GM19023 (cell line): ENCODE results near the gene STARD5.

Experiments used
- ATAC-seq: cut with Tn5 transposase; IDR thresholded peaks from one replicate; pipeline ENCODE4 v1.9.1; 2021; ENCODE audit warnings: mild to moderate bottlenecking, moderate library complexity; ENCODE audit not compliant: unreplicated experiment

STARD5 gene

DNA sequence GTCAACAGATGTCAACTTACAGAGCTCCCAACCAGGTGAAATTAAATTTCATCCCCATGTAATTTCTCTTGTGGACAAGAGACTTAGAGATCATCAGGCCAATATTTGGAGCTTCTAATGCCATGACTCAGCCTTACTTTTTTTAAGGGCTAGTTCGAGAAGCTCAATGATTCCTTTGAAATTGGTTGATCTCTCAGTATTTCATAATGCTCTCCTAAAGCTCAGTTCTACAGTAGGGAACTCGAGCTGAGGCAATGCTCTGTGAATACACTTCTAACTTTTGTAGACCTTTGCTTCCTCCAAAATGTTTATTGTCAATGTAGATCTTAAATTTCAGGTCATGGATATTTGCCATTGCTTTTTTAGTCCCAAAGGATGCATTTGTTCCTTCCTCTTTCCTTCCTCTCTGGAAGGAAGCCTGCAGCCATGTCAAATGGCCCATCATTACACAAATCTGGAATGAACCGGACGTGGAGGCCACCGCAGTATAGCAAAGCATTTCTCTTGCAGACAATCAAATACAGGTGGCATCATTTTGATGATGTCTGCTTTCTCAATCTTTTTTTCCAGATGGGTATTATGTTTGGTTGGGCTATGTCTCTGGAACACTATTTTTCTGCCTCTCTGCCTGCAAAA lies 28.3 kb downstream of the STARD5 start:
- ATAC-seq: no peak

GRCh38 chr15:81294516-81294880 lies 29.4 kb downstream of the STARD5 start:
- no peak for ATAC-seq

DNA sequence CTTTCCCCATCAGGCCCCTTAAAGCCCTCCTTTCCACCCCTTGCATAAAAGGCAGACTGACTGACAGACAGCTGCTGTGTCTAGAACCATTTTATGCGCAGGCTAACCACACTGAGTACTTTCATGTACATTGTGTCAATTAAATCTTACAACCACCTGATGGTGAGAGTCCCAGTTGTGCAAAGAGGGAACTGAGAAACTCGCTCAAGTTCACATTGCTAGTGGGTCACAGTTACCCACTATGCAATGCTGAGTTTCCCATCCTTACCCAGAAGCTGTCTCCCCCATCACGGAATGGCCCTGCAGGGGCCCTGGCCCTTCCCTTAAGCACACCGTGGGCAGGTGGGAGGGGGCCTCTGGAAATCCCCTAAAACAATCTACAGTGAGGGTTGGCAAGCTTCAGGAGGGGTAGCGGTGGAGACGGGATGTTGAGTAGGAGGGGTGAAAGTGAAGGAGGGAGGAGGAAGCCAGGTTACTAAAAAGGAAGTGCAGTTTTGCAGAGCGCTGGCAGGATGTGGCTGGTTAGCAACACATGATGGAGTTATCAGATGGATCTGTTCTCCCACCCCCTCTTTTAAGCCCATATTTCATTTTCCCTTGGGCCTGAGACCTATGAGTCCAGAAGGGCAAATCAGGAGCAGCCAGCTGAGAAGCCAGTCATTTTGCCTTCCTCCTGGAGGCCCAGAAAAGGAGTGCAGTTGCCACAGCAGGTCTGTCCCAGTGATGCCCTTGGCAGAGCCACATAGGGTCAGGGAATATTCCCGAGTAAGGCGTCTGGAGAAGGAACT lies 30.0 kb downstream of the STARD5 start:
- ATAC-seq: peak; percentile 56

GRCh38 chr15:81292523-81293001 lies 31.4 kb downstream of the STARD5 start:
- peak; percentile 31 for ATAC-seq

DNA sequence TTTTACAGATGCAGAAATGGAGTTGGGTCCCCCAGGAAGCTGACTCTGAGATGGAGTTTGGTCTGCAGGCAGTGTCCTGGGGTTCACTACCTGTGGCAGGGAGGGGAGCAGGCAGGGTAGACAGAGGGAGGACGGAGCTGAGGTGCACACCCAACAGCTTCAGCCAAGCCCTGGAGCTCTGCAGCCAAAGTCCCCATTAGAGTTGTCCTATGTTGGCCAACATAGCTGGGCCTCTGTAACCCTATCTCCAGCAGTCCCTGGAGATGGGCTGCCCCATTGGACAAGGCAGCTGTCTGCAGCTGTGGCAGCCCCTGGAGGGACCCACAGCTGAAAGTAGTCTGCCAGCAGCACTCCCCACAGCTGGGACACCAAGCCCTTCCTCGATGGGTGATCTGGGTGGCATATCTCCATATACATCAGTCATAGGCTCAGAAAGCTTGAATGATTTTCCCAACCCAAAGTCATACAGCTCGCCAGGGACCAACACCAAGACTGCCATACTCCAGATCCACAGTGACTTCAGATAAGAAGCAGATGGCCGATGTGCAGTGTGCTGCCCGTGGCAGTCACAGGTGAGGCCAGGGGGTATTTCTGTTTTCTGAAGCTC lies 31.9 kb downstream of the STARD5 start:
- no peak for ATAC-seq

- no peak for ATAC-seq
Observed at GRCh38 chr15:81289910-81290309, 34.0 kb downstream of the STARD5 start.

DNA sequence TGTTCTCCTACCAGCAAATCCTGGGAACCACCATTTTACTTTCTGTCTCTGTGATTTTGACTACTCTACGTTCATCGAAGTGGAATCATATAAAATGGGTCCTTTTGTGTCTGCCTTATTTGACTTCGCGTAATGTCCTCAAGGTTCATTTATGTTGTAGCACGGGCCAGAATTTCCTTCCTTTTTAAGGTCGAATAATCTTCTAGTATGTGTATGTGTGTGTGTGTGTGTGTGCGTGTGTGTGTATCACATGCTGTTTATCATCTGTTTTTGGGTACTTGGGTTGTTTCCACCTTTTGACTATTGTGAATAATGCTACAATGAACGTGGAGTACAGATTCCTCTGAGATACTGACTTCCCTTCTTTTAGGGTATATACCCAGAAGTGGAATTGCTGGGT lies 35.3 kb downstream of the STARD5 start:
- ATAC-seq: no peak

DNA sequence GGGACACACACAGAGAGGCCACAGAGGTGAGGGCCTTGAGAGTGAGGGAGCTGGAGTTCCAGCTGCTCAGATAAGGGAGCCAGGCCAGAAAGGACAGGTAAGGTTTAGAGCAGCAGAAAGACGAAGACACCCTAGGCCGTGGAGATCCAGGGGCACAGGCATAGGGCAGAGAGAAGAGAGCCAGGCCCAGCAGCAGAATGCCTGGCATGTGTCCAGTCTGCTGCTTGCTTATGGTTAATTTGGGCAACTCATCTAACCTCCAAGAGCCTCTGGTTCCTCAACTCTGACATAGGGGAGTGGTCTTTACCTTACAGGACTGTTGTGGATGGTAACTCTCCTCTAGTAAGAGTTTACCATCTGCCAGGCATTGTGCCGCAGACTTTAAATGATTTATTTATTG lies 35.9 kb downstream of the STARD5 start:
- no peak for ATAC-seq

DNA sequence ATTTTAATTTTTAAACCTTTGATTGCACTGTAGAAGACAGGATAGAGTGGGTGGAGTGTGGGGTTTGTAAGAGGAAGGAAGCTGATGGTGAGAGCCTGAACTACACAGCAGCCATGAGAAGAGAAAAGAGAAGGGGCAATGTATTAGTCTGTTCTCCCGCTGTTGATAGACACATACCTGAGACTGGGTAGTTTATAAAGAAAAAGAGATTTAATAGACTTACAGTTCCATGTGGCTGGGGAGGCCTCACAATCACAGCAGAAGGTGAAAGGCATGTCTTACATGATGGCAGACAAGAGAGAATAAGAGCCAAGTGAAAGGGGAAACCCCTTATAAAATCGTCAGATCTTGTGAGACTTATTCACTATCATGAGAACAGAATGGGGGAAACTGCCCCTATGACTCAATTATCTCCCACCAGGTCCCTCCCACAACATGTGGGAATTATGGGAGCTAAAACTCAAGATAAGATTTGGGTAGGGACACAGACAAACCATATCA lies 37.3 kb downstream of the STARD5 start:
- ATAC-seq: no peak

DNA sequence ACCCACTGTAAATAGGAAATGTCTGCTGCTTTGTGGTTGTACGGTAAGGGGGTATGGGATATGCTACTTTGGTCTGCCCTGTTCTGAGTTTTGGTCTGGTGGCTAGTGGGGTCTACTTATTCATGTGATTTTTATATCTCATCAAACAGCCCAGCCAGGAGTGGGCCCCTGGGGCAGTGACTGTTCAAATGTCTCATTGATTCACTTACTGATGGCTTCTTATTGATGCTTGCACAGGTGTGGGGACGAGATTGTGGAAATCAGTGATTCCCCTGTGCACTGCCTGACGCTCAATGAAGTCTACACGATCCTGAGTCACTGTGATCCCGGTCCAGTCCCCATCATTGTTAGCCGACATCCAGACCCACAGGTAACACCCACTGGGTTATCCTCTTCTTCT lies 38.5 kb downstream of the STARD5 start:
- no peak for ATAC-seq

DNA sequence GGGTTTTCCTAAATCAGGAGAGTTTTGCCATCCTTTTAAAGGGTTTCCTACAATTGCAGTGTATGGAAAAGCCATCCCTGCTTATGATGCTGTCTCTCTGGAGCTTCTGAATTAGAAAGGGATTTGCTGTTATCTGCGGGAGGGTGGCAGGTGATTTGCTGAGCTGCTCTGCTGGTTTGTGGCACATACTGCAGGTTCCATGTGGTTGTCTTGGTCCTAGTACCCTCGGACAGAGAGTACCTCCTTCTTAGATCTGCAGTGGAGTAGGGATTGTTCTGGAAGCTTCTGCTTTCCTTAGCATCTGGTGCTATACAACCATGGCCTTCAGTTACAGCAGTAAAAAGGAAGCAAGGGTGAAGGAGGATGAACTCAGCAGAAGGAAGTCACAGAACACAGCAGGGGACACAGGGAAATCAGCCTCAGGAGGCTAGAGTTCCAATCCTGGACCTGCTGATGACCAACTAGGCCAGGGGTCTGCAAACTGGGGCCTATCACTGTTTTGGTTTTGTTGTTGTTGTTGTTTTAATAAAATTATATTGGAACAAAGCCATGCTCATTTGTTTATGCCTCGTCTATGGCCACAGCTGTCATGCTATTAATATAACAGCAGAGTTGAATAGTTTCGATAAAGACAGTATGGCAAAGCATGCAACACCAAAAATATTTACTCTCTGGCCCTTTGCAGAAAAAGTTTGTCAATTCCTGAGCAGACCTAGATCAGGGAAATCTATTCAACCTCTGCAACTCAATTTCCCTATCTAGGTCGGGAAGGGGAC lies 39.5 kb downstream of the STARD5 start:
- ATAC-seq: no peak

- ATAC-seq: no peak
Observed at GRCh38 chr15:81282911-81283310, 41.0 kb downstream of the STARD5 start.

DNA sequence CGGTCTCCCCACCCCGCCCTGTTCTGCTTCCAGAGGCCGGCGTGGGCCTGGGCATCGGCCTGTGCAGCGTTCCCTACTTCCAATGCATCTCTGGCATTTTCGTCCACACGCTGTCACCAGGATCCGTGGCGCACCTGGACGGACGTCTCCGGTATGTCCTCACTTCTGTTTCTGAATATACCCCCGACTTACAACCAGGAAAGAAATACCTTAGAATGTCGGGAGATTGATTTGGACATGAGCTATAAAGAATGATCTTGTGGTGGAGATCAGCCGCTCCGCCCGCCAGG lies 41.4 kb downstream of the STARD5 start:
- no peak for ATAC-seq

DNA sequence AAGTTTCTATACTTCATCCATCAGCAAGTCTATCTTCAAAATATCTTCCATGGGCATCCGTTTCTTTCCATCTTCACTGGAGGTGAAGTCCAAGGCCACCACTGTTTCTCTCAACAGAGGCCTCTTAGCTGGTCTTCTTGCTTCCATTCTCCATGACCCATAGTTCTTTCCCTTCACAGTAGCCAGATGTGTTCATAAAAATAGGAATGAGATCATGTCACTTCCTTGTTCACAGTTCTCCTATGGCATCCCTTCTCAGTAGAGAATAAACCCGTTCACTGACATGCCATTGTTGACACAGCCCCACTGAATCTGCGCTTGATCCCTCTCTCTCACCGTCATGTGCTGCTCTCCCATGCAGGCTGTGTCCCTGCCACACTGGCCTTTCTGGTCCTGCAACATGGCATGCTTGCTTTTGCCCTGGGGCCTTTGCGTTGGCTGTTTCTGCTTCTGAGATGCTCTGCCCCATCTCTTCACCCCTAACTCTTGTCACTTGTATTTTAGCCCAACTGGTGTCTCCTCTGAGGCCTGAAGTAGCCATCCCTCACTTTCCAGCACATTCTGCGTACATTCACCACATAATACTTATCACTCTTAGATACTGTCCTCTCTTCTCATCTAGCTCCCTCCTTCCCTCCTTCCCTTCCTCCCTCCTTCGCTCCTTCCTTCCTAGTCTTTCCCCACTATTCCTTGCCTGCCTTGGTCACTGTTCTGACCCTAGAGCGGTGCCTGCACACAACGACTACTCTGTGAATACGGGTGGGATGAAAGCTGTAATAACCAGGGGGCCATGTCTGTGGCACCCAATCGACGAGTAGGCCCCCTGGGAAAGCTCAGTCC lies 42.0 kb downstream of the STARD5 start:
- ATAC-seq: no peak

GRCh38 chr15:81281456-81281735 lies 42.5 kb downstream of the STARD5 start:
- no peak for ATAC-seq

- no peak for ATAC-seq
Observed at GRCh38 chr15:81280696-81281455, 43.1 kb downstream of the STARD5 start.

DNA sequence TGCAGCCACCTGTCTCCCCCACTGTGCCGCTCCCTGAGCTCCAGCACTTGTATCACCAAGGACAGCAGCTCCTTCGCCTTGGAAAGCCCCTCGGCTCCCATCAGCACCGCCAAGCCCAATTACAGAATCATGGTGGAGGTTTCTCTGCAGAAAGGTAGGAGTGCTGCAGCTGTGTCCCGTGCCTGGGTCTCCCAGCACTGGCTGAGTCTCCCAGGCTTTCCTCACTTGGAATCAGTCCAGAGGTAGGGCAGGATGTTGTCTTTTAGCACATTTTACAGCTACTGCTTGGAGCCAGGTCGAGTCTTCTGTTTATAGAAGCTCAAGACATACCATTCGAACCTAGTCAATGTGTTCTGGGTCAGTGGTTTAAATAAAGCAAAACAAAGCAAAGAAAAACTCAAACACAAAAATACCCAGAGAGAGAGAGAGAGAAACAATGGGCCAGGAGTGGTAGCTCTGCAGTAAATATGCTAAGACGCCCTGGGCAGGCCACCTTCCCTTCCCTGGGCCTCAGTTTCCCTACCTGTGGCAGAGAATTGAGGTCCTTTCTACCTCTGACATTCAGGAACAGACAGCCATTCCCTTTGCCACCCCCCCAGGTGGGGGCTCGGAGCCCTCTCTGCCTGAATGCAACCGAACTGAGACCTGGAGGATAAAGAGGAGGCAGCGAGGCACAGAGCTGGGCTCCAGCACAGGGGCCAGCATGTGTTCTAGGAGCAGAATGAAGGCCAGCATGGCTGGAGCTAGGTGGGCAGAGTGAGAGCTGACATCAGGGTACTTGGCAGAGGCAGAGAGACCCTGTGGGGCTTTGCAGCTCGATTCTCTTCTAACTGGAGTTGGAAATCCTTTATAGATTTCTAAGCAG lies 44.1 kb downstream of the STARD5 start:
- ATAC-seq: no peak

- ATAC-seq: no peak
Observed at GRCh38 chr15:81278306-81279029, 45.5 kb downstream of the STARD5 start.
